ENCODE results near the gene PARP12. TPM values are rescaled to one million over a fixed set of nuclear protein-coding genes. Genes with fewer than 3 reads are reported as not detected.

Gene PARP12
- total RNA-seq, 4 donors from 2014 or later: 25.8 to 60.8 (median 29.1) TPM

GRCh38 chr7:139984642-139985539 is 77.9 kb downstream of the PARP12 start:
- TF ChIP-seq CTCF (IDR thresholded peaks at IDR 0.05; ENCODE audit: low read depth): no peak

- no peak for TF ChIP-seq CTCF (IDR thresholded peaks at IDR 0.05; ENCODE audit: low read depth)
These were observed 79.5 kb downstream of the PARP12 start for GRCh38 chr7:139982927-139983920.

- no peak for TF ChIP-seq CTCF (IDR thresholded peaks at IDR 0.05; ENCODE audit: low read depth)
These were observed 81.2 kb downstream of the PARP12 start for GRCh38 chr7:139981511-139981895.

GRCh38 chr7:139976838-139977656 is 85.7 kb downstream of the PARP12 start:
- no peak for TF ChIP-seq CTCF (IDR thresholded peaks at IDR 0.05; ENCODE audit: low read depth)

GRCh38 chr7:139976055-139976837 is 86.5 kb downstream of the PARP12 start:
- no peak for TF ChIP-seq CTCF (IDR thresholded peaks at IDR 0.05; ENCODE audit: low read depth)

GRCh38 chr7:139974179-139974811 is 88.5 kb downstream of the PARP12 start:
- no peak for TF ChIP-seq CTCF (IDR thresholded peaks at IDR 0.05; ENCODE audit: low read depth)

All from subcutaneous adipose tissue (tissue), 4 donors.